ENCODE results near the gene ATP7A.

The ATP7A gene

GRCh38 chrX:77945910-77946545, 35.5 kb downstream of the ATP7A start:
- no peak for DNase-seq

- DNase-seq, result no peak
Observed at GRCh38 chrX:77946571-77946970, 36.1 kb downstream of the ATP7A start.

GRCh38 chrX:77949840-77950239, 39.3 kb downstream of the ATP7A start:
- no peak for DNase-seq

GRCh38 chrX:77952173-77952572, 41.7 kb downstream of the ATP7A start:
- no peak for DNase-seq

GRCh38 chrX:77953302-77953701, 42.8 kb downstream of the ATP7A start:
- peak; percentile 72 for DNase-seq

GRCh38 chrX:77953708-77954107, 43.2 kb downstream of the ATP7A start:
- peak; percentile 59 for DNase-seq

- DNase-seq, result no peak
Observed at GRCh38 chrX:77960567-77960966, 50.1 kb downstream of the ATP7A start.

GRCh38 chrX:77961063-77961462, 50.6 kb downstream of the ATP7A start:
- no peak for DNase-seq

- no peak for DNase-seq
Observed at GRCh38 chrX:77962068-77962902, 51.8 kb downstream of the ATP7A start.

GRCh38 chrX:77966361-77966760, 55.9 kb downstream of the ATP7A start:
- no peak for DNase-seq

GRCh38 chrX:77967631-77968030, 57.1 kb downstream of the ATP7A start:
- no peak for DNase-seq

GRCh38 chrX:77969538-77969937, 59.0 kb downstream of the ATP7A start, which contains the start of gene PGAM4:
Gene PGAM4 (minus strand): TSS chrX:77969638. CDS start chrX:77969638, 0 bp downstream.
- no peak for DNase-seq

- DNase-seq, result no peak
Observed at GRCh38 chrX:77975755-77976154, 65.3 kb downstream of the ATP7A start.

GRCh38 chrX:77977095-77977494, 66.6 kb downstream of the ATP7A start:
- DNase-seq, result no peak

GRCh38 chrX:77977518-77977917, 67.0 kb downstream of the ATP7A start:
- no peak for DNase-seq

- no peak for DNase-seq
Observed at GRCh38 chrX:77979870-77980269, 69.4 kb downstream of the ATP7A start.

- no peak for DNase-seq
Observed at GRCh38 chrX:78011846-78012245, 101.4 kb downstream of the ATP7A start.

- DNase-seq, result peak; percentile 1
Observed at GRCh38 chrX:78019586-78020483, 109.3 kb downstream of the ATP7A start.

- peak; percentile 49 for DNase-seq
Observed at GRCh38 chrX:78024349-78025059, 114.0 kb downstream of the ATP7A start.

- no peak for DNase-seq
Observed at GRCh38 chrX:78027798-78028197, 117.3 kb downstream of the ATP7A start.

GRCh38 chrX:78029663-78030062, 119.2 kb downstream of the ATP7A start:
- peak; percentile 53 for DNase-seq

GRCh38 chrX:78035061-78035460, 124.6 kb downstream of the ATP7A start:
- no peak for DNase-seq

GRCh38 chrX:78037881-78038280, 127.4 kb downstream of the ATP7A start:
- DNase-seq, result no peak

Measured in OCI-M1 (cell line).